Loucy (cell line): Measurements from ENCODE around the gene SCRT2.

Experiments used
- H2AFZ ChIP-seq: fragments of 200-600 bp; sonication (generic); 2 replicates; pipeline ENCODE4 v1.6.0; 2016; ENCODE audit warnings: antibody characterized with exemption, mild to moderate bottlenecking, low read length, moderate library complexity
- H3F3A ChIP-seq: fragments of 200-600 bp; 2 replicates; pipeline ENCODE4 v1.6.0; 2016; ENCODE audit warnings: antibody characterized with exemption, low read depth, mild to moderate bottlenecking
- H3K27me3 ChIP-seq: fragments of 200-600 bp; sonication (generic); 2 replicates; pipeline ENCODE4 v1.6.1; 2014; ENCODE audit warnings: low read length, mild to moderate bottlenecking; ENCODE audit not compliant: insufficient read depth, poor library complexity, severe bottlenecking
- H3K36me3 ChIP-seq: fragments of 200-600 bp; sonication (generic); 2 replicates; pipeline ENCODE4 v1.6.1; 2016; ENCODE audit warnings: low read length; ENCODE audit not compliant: insufficient read depth
- H3K4me1 ChIP-seq: fragments of 200-600 bp; sonication (generic); 2 replicates; pipeline ENCODE4 v1.5.1; 2014; ENCODE audit warnings: low read length, mild to moderate bottlenecking; ENCODE audit not compliant: insufficient read depth, poor library complexity, severe bottlenecking
- H3K4me2 ChIP-seq: fragments of 200-600 bp; sonication (generic); 2 replicates; pipeline ENCODE4 v1.6.0; 2014; ENCODE audit warnings: antibody characterized with exemption, low read length, low read depth, mild to moderate bottlenecking; ENCODE audit not compliant: poor library complexity, severe bottlenecking
- H3K4me3 ChIP-seq: fragments of 200-600 bp; sonication (generic); 2 replicates; pipeline ENCODE4 v1.5.1; 2014; ENCODE audit warnings: low read length, mild to moderate bottlenecking, mixed read lengths; ENCODE audit not compliant: poor library complexity, severe bottlenecking
- H3K79me2 ChIP-seq: fragments of 200-600 bp; sonication (generic); 2 replicates; pipeline ENCODE4 v1.6.1; 2014; ENCODE audit warnings: low read length; ENCODE audit not compliant: insufficient read depth
- H3K9ac ChIP-seq: fragments of 200-600 bp; sonication (generic); 2 replicates; pipeline ENCODE4 v1.6.0; 2014; ENCODE audit warnings: mild to moderate bottlenecking, low read depth, low read length, moderate library complexity; ENCODE audit not compliant: poor library complexity, severe bottlenecking
- H3K9me2 ChIP-seq: fragments of 200-600 bp; sonication (generic); replicated peaks from 2 replicates; pipeline ENCODE4 v1.6.1; 2016; ENCODE audit warnings: low read depth, low read length, mixed read lengths
- H3K9me3 ChIP-seq: fragments of 200-600 bp; sonication (generic); 2 replicates; pipeline ENCODE4 v1.6.1; 2014; ENCODE audit warnings: mild to moderate bottlenecking, antibody characterized with exemption, low read length, low read depth; ENCODE audit not compliant: insufficient read depth
- H4K20me1 ChIP-seq: fragments of 200-600 bp; sonication (generic); 2 replicates; pipeline ENCODE4 v1.6.0; 2014; ENCODE audit warnings: antibody characterized with exemption, low read length, mild to moderate bottlenecking; ENCODE audit not compliant: insufficient read depth, poor library complexity, severe bottlenecking
- CTCF ChIP-seq: fragments of 200-600 bp; sonication (generic); conservative IDR thresholded peaks from 2 replicates; pipeline ENCODE4 v1.5.1; 2014; ENCODE audit warnings: mild to moderate bottlenecking, antibody characterized with exemption, low read length
- EZH2phosphoT487 ChIP-seq: fragments of 200-600 bp; IDR thresholded peaks from 2 replicates; pipeline ENCODE4 v1.6.1; 2018; ENCODE audit warnings: antibody characterized with exemption, mild to moderate bottlenecking, moderate library complexity, borderline replicate concordance

SCRT2 gene

GRCh38 chr20:676315-676937, 824 bp upstream of the SCRT2 start:
- Histone ChIP-seq H3K4me2 (peak overlapping the region; percentile 15), H3F3A (no peaks in the 10 kb centered on the region), H3K36me3 (no peaks in the 10 kb centered on the region), H3K4me3 (no peak overlapping the region), H3K9ac (no peak overlapping the region), H3K9me3 (no peaks in the 10 kb centered on the region), H3K9me2 (no peaks in the 10 kb centered on the region), H2AFZ (no peak overlapping the region), H3K4me1 (peaks cover 13% of the 10 kb centered on the region), H3K79me2 (no peaks in the 10 kb centered on the region), H4K20me1 (no peaks in the 10 kb centered on the region), H3K27me3 (no peaks in the 10 kb centered on the region)
- TF ChIP-seq CTCF = no peak
- no peak for TF ChIP-seq EZH2phosphoT487

GRCh38 chr20:675033-675452, 559 bp downstream of the SCRT2 start:
- no peaks in the 10 kb centered on the region for H3K36me3 ChIP-seq
- H4K20me1 ChIP-seq = no peaks in the 10 kb centered on the region
- H3K27me3 ChIP-seq = no peaks in the 10 kb centered on the region
- H3K79me2 ChIP-seq = no peaks in the 10 kb centered on the region
- H2AFZ ChIP-seq = no peak overlapping the region
- no peaks in the 10 kb centered on the region for H3K9me3 ChIP-seq
- H3K4me1 ChIP-seq = peaks cover 17% of the 10 kb centered on the region
- no peaks in the 10 kb centered on the region for H3K9me2 ChIP-seq
- no peak for TF ChIP-seq EZH2phosphoT487
- no peak for TF ChIP-seq CTCF
- no peaks in the 10 kb centered on the region for H3F3A ChIP-seq
- no peak overlapping the region for H3K4me2 ChIP-seq
- no peak overlapping the region for H3K4me3 ChIP-seq
- no peak overlapping the region for H3K9ac ChIP-seq

- Histone ChIP-seq H3K27me3 (no peaks in the 10 kb centered on the region), H3K9ac (no peak overlapping the region), H3F3A (no peaks in the 10 kb centered on the region), H3K79me2 (no peaks in the 10 kb centered on the region), H4K20me1 (no peaks in the 10 kb centered on the region), H3K36me3 (no peaks in the 10 kb centered on the region), H3K9me2 (no peaks in the 10 kb centered on the region), H3K4me2 (no peak overlapping the region), H3K4me1 (peaks cover 17% of the 10 kb centered on the region), H3K9me3 (no peaks in the 10 kb centered on the region), H3K4me3 (no peak overlapping the region), H2AFZ (no peak overlapping the region)
- TF ChIP-seq EZH2phosphoT487 (no peak), CTCF (no peak)
These were observed 2.0 kb downstream of the SCRT2 start for GRCh38 chr20:673603-674001.
